Measurements from ENCODE around the gene NUMB. TPM values are rescaled to one million over a fixed set of nuclear protein-coding genes. Genes with fewer than 3 reads are reported as not detected.

Gene NUMB
- total and polyA plus RNA-seq, 2 donors (not counting 3 experiments of a cell fraction or from before 2014, with no cell fraction given): 128 to 164 TPM

- intact Hi-C loops (cut with micrococcal nuclease) (no loop called here), dilution Hi-C loops (cut with MboI; ENCODE audit: extremely low pct_ligation_motif_present, low sequenced_read_pairs) (loop anchor here (25.0 kb wide), 2 partner anchors 180 to 280 kb away; no protein-coding TSS in a partner anchor)
- DNase-seq (ENCODE audit: low read depth, low spot score) (no peak), FAIRE-seq (no peak)
- Histone ChIP-seq H3K4me1 (ENCODE audit: control insufficient read depth, extremely low read depth, insufficient read depth, low read length) (peaks cover 39% of the 10 kb centered on the region), H3K27me3 (ENCODE audit: control insufficient read depth in 2 of 2, insufficient read depth in 2 of 2, low read length in 2 of 2) (no peaks in the 10 kb centered on the region), H2AFZ (ENCODE audit: low read depth, low read length) (no peak overlapping the region), H3K79me2 (ENCODE audit: control insufficient read depth, insufficient read depth, low read length) (no peaks in the 10 kb centered on the region), H3K9me3 (replicated peaks; ENCODE audit: control insufficient read depth, insufficient read depth, low read length) (no peaks in the 10 kb centered on the region), H4K20me1 (replicated peaks; ENCODE audit: control insufficient read depth, extremely low read depth, insufficient read depth, low read length) (no peaks in the 10 kb centered on the region), H3K4me3 (replicated peaks in 1 of 3; ENCODE audit: insufficient read depth in 1 of 3, low read depth in 1 of 3, low read length in 3 of 3) (no peak overlapping the region), H3K4me2 (ENCODE audit: insufficient read depth, low read length) (no peak overlapping the region), H3K9ac (replicated peaks; ENCODE audit: extremely low read depth, insufficient read depth, low read length) (no peak overlapping the region), H3K9me1 (replicated peaks; ENCODE audit: control insufficient read depth, extremely low read depth, insufficient read depth, low read length) (peaks cover 2% of the 10 kb centered on the region), H3K36me3 (ENCODE audit: control insufficient read depth in 2 of 2, extremely low read depth in 1 of 2, insufficient read depth in 2 of 2, low read length in 2 of 2) (no peaks in the 10 kb centered on the region), H3K27ac (ENCODE audit: insufficient read depth, low read depth, low read length) (no peak overlapping the region)
- CTCF ChIA-PET: interaction anchor here (1.5 to 11.5 kb wide), 3 partner anchors 172 to 295 kb away, joined by 3 to 559 read pairs (median 11); no protein-coding TSS in a partner anchor
- TF ChIP-seq GATA2 (IDR thresholded peaks at IDR 0.05; ENCODE audit: insufficient read depth, insufficient read length, low read depth, low read length) (no peak), CTCF (IDR thresholded peaks at IDR 0.05; ENCODE audit: extremely low read depth in 1 of 2, insufficient read depth in 1 of 2, low read depth in 1 of 2, low read length in 2 of 2) (no peak), MYC (IDR thresholded peaks at IDR 0.05; ENCODE audit: low read depth, low read length) (no peak), POLR2A (IDR thresholded peaks at IDR 0.05; ENCODE audit: low read depth, low read length) (no peak), POLR2AphosphoS5 (IDR thresholded peaks at IDR 0.05; ENCODE audit: insufficient read depth, low read depth, low read length) (no peak), FOS (IDR thresholded peaks at IDR 0.05; ENCODE audit: borderline replicate concordance, insufficient read depth, low read length) (no peak), EZH2 (IDR thresholded peaks at IDR 0.05; ENCODE audit: borderline replicate concordance, low read depth, low read length, severe bottlenecking) (no peak), JUN (IDR thresholded peaks at IDR 0.05; ENCODE audit: borderline replicate concordance, insufficient read depth, insufficient read length, low read depth) (no peak)
- TF ChIP-seq, protein P1, sequence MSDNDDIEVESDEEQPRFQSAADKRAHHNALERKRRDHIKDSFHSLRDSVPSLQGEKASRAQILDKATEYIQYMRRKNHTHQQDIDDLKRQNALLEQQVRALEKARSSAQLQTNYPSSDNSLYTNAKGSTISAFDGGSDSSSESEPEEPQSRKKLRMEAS (IDR thresholded peaks at IDR 0.05; ENCODE audit: insufficient read depth, insufficient read length): no peak
- no TSS peak for BruUV-seq (replicated peaks)
- POLR2A ChIA-PET: interaction anchor here (0.7 kb wide), 1 partner anchor 178 kb away, joined by 13 read pairs; no protein-coding TSS in a partner anchor
Observed at GRCh38 chr14:73467800-73468199, 9.5 kb upstream of the NUMB start.

All from endothelial cell of umbilical vein (primary cell).